GM23338 (cell line): Measurements from ENCODE around the gene TENM4. TPM values are rescaled to one million over a fixed set of nuclear protein-coding genes. Genes with fewer than 3 reads are reported as not detected.

Experiments
- ATAC-seq: fragments of 200-7000 bp; cut with Tn5 transposase; 3 replicates; pipeline ENCODE4 v1.9.1; 2020
- DNase-seq: peaks from one replicate; pipeline ENCODE4 v3.0.0-alpha.2; 2015; ENCODE audit warnings: low spot score
- H2AFZ ChIP-seq: fragments of 200-600 bp; sonication (generic); 2 replicates; pipeline ENCODE4 v1.8.0; 2016; ENCODE audit warnings: antibody characterized with exemption, mild to moderate bottlenecking, moderate library complexity
- H3F3A ChIP-seq: fragments of 200-600 bp; sonication (generic); replicated peaks from 2 replicates; pipeline ENCODE4 v1.8.0; 2017; ENCODE audit warnings: antibody characterized with exemption, mixed run types, low read depth
- H3K27ac ChIP-seq: fragments of 200-600 bp; sonication (generic); 2 replicates; pipeline ENCODE4 v1.6.1; 2016; ENCODE audit warnings: low read depth
- H3K27me3 ChIP-seq: fragments of 200-600 bp; sonication (generic); 2 replicates; pipeline ENCODE4 v1.8.0; 2016; ENCODE audit warnings: mild to moderate bottlenecking, mixed run types, moderate library complexity; ENCODE audit not compliant: insufficient read depth
- H3K36me3 ChIP-seq: fragments of 200-600 bp; sonication (generic); 2 replicates; pipeline ENCODE4 v1.8.0; 2016; ENCODE audit warnings: mild to moderate bottlenecking; ENCODE audit not compliant: insufficient read depth
- H3K4me1 ChIP-seq: fragments of 200-600 bp; sonication (generic); 2 replicates; pipeline ENCODE4 v1.8.0; 2016; ENCODE audit warnings: mild to moderate bottlenecking, moderate library complexity; ENCODE audit not compliant: insufficient read depth
- H3K4me2 ChIP-seq: fragments of 200-600 bp; sonication (generic); 2 replicates; pipeline ENCODE4 v1.7.1; 2017; ENCODE audit warnings: mixed run types
- H3K4me3 ChIP-seq: fragments of 200-600 bp; sonication (generic); 2 replicates; pipeline ENCODE4 v1.6.1; 2016; ENCODE audit warnings: mixed run types
- H3K79me2 ChIP-seq: fragments of 200-600 bp; sonication (generic); replicated peaks from 2 replicates; pipeline ENCODE4 v1.8.0; 2017; ENCODE audit warnings: mild to moderate bottlenecking; ENCODE audit not compliant: insufficient read depth
- H3K9me2 ChIP-seq: fragments of 200-600 bp; sonication (generic); 2 replicates; pipeline ENCODE4 v1.8.0; 2017; ENCODE audit not compliant: insufficient read depth
- H4K20me1 ChIP-seq: fragments of 200-600 bp; sonication (generic); replicated peaks from 2 replicates; pipeline ENCODE4 v1.8.0; 2017; ENCODE audit warnings: mild to moderate bottlenecking; ENCODE audit not compliant: insufficient read depth
- H3K27ac Mint-ChIP-seq: 2 replicates; pipeline ENCODE4 v1.8.0; 2020; ENCODE audit warnings: inconsistent platforms, mild to moderate bottlenecking, moderate library complexity, mixed read lengths
- H3K27me3 Mint-ChIP-seq: 3 replicates; pipeline ENCODE4 v1.8.0; 2022; ENCODE audit warnings: low read depth, mild to moderate bottlenecking, moderate library complexity, mixed read lengths, inconsistent platforms; ENCODE audit not compliant: insufficient read depth, poor library complexity
- H3K36me3 Mint-ChIP-seq: 3 replicates; pipeline ENCODE4 v1.8.0; 2021; ENCODE audit warnings: low read depth, mild to moderate bottlenecking, inconsistent platforms, moderate library complexity, mixed read lengths
- H3K4me1 Mint-ChIP-seq: 3 replicates; pipeline ENCODE4 v1.8.0; 2020; ENCODE audit warnings: mild to moderate bottlenecking, inconsistent platforms, mixed read lengths
- H3K4me3 Mint-ChIP-seq: 3 replicates; pipeline ENCODE4 v1.8.0; 2021; ENCODE audit warnings: moderate library complexity, mild to moderate bottlenecking, inconsistent platforms, mixed read lengths
- H3K9me3 Mint-ChIP-seq: 3 replicates; pipeline ENCODE4 v1.8.0; 2020; ENCODE audit warnings: moderate library complexity, mild to moderate bottlenecking, inconsistent platforms, mixed read lengths
- CREB1 ChIP-seq: fragments of 250-450 bp; sonication (Bioruptor Pico); IDR thresholded peaks from 2 replicates; pipeline ENCODE4 v1.5.0; 2020; ENCODE audit warnings: low read depth, mild to moderate bottlenecking, moderate library complexity
- ETS1 ChIP-seq: IDR thresholded peaks from 2 replicates; pipeline ENCODE4 v1.6.1; 2016; ENCODE audit warnings: antibody characterized with exemption
- EZH2 ChIP-seq: fragments of 200-600 bp; sonication (generic); IDR thresholded peaks from one replicate; pipeline ENCODE4 v1.8.0; 2017; ENCODE audit warnings: antibody characterized with exemption, mild to moderate bottlenecking, low read depth; ENCODE audit not compliant: unreplicated experiment
- EZH2phosphoT487 ChIP-seq: fragments of 200-600 bp; sonication (generic); IDR thresholded peaks from one replicate; pipeline ENCODE4 v1.8.1; 2018; ENCODE audit warnings: antibody characterized with exemption; ENCODE audit not compliant: unreplicated experiment
- JUNB ChIP-seq: IDR thresholded peaks from one replicate; pipeline ENCODE4 v1.6.1; 2016; ENCODE audit warnings: antibody characterized with exemption; ENCODE audit not compliant: unreplicated experiment
- NANOG ChIP-seq: IDR thresholded peaks from 2 replicates; pipeline ENCODE4 v1.6.1; 2016; ENCODE audit warnings: antibody characterized with exemption, borderline replicate concordance
- POLR2AphosphoS5 ChIP-seq: IDR thresholded peaks from 2 replicates; pipeline ENCODE4 v1.6.1; 2016; ENCODE audit warnings: antibody characterized with exemption, low read depth
- STAT1 ChIP-seq: IDR thresholded peaks from one replicate; pipeline ENCODE4 v1.6.1; 2016; ENCODE audit warnings: antibody characterized with exemption; ENCODE audit not compliant: unreplicated experiment
- ZNF114 ChIP-seq: fragments of 250-450 bp; sonication (Bioruptor Pico); IDR thresholded peaks from 2 replicates; pipeline ENCODE4 v1.5.0; 2020; ENCODE audit warnings: mild to moderate bottlenecking, moderate library complexity
- ZNF331 ChIP-seq: fragments of 250-450 bp; sonication (Bioruptor Pico); IDR thresholded peaks from 2 replicates; pipeline ENCODE4 v1.5.0; 2020; ENCODE audit warnings: low read depth, mild to moderate bottlenecking, moderate library complexity
- polyA plus RNA-seq: library from polyadenylated mRNA; unstranded; fragments of >200 nt; fragmentation: Nextera tagmentation; extraction: Ambion mirVana; gene quantifications from 2 replicates; pipeline ENCODE4 v1.2.1, GENCODE V29; 2016
- total RNA-seq: library from RNA; depleted of rRNA; stranded (reverse); fragments of >200 nt; shearing (Covaris generic); gene quantifications from 2 replicates; pipeline ENCODE4 v1.2.3, GENCODE V29; 2014
- TF ChIP-seq, protein P1 (sequence below), 2 experiments: fragments of 200-600 bp in 1 of 2; sonication (generic) in 1 of 2; conservative IDR thresholded peaks; 2 replicates each; pipeline versions ENCODE4 v1.5.1 to v1.6.1; 2016 to 2017; ENCODE audit warnings: antibody characterized with exemption in 2 of 2, low read depth in 2 of 2, mild to moderate bottlenecking in 2 of 2, moderate library complexity in 1 of 2
- TF ChIP-seq, protein P2 (sequence below): IDR thresholded peaks from one replicate; pipeline ENCODE4 v1.6.1; 2018; ENCODE audit warnings: antibody characterized with exemption; ENCODE audit not compliant: unreplicated experiment
- TF ChIP-seq, protein P3 (sequence below): fragments of 250-450 bp; sonication (Bioruptor Pico); IDR thresholded peaks from 2 replicates; pipeline ENCODE4 v1.5.0; 2020; ENCODE audit warnings: mild to moderate bottlenecking, moderate library complexity

The TENM4 gene
- total and polyA plus RNA-seq, 2 experiments from 2014 or later: 7.3 TPM

DNA sequence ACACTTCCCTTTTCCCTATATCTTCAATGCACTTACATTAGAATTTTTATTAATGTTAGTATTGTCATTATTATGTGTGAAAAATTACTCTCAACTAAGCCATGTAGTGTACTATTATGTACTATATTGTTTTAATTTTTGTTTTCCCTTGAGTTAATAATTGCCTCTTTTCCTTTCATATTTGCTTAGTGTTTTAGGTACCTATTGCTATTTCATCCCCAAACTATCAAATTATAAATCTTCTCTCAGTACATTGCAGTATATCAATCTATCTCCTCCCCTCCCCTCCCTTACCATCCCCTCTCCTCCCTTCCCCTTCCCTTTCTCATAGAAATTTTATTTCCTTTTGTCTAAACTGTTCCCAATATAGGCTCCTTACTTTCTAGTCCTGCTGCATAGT is 12.8 kb upstream of the TENM4 start:
- TF ChIP-seq ETS1 (no peak), EZH2 (no peak), ZNF331 (CRISPR knock-in tag) (no peak), JUNB (no peak), ZNF114 (CRISPR knock-in tag) (no peak), EZH2phosphoT487 (no peak), POLR2AphosphoS5 (no peak), CREB1 (CRISPR knock-in tag) (no peak), NANOG (no peak), STAT1 (no peak)
- TF ChIP-seq, protein P1, sequence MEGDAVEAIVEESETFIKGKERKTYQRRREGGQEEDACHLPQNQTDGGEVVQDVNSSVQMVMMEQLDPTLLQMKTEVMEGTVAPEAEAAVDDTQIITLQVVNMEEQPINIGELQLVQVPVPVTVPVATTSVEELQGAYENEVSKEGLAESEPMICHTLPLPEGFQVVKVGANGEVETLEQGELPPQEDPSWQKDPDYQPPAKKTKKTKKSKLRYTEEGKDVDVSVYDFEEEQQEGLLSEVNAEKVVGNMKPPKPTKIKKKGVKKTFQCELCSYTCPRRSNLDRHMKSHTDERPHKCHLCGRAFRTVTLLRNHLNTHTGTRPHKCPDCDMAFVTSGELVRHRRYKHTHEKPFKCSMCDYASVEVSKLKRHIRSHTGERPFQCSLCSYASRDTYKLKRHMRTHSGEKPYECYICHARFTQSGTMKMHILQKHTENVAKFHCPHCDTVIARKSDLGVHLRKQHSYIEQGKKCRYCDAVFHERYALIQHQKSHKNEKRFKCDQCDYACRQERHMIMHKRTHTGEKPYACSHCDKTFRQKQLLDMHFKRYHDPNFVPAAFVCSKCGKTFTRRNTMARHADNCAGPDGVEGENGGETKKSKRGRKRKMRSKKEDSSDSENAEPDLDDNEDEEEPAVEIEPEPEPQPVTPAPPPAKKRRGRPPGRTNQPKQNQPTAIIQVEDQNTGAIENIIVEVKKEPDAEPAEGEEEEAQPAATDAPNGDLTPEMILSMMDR (conservative IDR thresholded peaks at IDR 0.05; ENCODE audit: low read depth in 2 of 2): no peak
- TF ChIP-seq, protein P2, sequence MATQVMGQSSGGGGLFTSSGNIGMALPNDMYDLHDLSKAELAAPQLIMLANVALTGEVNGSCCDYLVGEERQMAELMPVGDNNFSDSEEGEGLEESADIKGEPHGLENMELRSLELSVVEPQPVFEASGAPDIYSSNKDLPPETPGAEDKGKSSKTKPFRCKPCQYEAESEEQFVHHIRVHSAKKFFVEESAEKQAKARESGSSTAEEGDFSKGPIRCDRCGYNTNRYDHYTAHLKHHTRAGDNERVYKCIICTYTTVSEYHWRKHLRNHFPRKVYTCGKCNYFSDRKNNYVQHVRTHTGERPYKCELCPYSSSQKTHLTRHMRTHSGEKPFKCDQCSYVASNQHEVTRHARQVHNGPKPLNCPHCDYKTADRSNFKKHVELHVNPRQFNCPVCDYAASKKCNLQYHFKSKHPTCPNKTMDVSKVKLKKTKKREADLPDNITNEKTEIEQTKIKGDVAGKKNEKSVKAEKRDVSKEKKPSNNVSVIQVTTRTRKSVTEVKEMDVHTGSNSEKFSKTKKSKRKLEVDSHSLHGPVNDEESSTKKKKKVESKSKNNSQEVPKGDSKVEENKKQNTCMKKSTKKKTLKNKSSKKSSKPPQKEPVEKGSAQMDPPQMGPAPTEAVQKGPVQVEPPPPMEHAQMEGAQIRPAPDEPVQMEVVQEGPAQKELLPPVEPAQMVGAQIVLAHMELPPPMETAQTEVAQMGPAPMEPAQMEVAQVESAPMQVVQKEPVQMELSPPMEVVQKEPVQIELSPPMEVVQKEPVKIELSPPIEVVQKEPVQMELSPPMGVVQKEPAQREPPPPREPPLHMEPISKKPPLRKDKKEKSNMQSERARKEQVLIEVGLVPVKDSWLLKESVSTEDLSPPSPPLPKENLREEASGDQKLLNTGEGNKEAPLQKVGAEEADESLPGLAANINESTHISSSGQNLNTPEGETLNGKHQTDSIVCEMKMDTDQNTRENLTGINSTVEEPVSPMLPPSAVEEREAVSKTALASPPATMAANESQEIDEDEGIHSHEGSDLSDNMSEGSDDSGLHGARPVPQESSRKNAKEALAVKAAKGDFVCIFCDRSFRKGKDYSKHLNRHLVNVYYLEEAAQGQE: no peak
- TF ChIP-seq, protein P3, sequence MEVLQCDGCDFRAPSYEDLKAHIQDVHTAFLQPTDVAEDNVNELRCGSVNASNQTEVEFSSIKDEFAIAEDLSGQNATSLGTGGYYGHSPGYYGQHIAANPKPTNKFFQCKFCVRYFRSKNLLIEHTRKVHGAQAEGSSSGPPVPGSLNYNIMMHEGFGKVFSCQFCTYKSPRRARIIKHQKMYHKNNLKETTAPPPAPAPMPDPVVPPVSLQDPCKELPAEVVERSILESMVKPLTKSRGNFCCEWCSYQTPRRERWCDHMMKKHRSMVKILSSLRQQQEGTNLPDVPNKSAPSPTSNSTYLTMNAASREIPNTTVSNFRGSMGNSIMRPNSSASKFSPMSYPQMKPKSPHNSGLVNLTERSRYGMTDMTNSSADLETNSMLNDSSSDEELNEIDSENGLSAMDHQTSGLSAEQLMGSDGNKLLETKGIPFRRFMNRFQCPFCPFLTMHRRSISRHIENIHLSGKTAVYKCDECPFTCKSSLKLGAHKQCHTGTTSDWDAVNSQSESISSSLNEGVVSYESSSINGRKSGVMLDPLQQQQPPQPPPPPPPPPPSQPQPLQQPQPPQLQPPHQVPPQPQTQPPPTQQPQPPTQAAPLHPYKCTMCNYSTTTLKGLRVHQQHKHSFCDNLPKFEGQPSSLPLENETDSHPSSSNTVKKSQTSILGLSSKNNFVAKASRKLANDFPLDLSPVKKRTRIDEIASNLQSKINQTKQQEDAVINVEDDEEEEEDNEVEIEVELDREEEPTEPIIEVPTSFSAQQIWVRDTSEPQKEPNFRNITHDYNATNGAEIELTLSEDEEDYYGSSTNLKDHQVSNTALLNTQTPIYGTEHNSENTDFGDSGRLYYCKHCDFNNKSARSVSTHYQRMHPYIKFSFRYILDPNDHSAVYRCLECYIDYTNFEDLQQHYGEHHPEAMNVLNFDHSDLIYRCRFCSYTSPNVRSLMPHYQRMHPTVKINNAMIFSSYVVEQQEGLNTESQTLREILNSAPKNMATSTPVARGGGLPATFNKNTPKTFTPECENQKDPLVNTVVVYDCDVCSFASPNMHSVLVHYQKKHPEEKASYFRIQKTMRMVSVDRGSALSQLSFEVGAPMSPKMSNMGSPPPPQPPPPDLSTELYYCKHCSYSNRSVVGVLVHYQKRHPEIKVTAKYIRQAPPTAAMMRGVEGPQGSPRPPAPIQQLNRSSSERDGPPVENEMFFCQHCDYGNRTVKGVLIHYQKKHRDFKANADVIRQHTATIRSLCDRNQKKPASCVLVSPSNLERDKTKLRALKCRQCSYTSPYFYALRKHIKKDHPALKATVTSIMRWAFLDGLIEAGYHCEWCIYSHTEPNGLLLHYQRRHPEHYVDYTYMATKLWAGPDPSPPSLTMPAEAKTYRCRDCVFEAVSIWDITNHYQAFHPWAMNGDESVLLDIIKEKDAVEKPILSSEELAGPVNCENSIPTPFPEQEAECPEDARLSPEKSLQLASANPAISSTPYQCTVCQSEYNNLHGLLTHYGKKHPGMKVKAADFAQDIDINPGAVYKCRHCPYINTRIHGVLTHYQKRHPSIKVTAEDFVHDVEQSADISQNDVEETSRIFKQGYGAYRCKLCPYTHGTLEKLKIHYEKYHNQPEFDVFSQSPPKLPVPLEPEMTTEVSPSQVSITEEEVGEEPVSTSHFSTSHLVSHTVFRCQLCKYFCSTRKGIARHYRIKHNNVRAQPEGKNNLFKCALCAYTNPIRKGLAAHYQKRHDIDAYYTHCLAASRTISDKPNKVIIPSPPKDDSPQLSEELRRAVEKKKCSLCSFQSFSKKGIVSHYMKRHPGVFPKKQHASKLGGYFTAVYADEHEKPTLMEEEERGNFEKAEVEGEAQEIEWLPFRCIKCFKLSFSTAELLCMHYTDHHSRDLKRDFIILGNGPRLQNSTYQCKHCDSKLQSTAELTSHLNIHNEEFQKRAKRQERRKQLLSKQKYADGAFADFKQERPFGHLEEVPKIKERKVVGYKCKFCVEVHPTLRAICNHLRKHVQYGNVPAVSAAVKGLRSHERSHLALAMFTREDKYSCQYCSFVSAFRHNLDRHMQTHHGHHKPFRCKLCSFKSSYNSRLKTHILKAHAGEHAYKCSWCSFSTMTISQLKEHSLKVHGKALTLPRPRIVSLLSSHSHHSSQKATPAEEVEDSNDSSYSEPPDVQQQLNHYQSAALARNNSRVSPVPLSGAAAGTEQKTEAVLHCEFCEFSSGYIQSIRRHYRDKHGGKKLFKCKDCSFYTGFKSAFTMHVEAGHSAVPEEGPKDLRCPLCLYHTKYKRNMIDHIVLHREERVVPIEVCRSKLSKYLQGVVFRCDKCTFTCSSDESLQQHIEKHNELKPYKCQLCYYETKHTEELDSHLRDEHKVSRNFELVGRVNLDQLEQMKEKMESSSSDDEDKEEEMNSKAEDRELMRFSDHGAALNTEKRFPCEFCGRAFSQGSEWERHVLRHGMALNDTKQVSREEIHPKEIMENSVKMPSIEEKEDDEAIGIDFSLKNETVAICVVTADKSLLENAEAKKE: no peak
- Mint-ChIP-seq H3K4me3 (no peak overlapping the region), H3K9me3 (no peaks in the 10 kb centered on the region), H3K27ac (no peak overlapping the region), H3K36me3 (no peaks in the 10 kb centered on the region), H3K27me3 (no peaks in the 10 kb centered on the region), H3K4me1 (peaks cover 13% of the 10 kb centered on the region)
- H3K79me2 ChIP-seq: no peaks in the 10 kb centered on the region
- no peak overlapping the region for H3K4me2 ChIP-seq
- DNase-seq (no peak), ATAC-seq (no peak)
- no peaks in the 10 kb centered on the region for H4K20me1 ChIP-seq
- H3K4me3 ChIP-seq: no peak overlapping the region
- H3F3A ChIP-seq: no peaks in the 10 kb centered on the region
- H2AFZ ChIP-seq: no peak overlapping the region
- H3K27ac ChIP-seq: no peak overlapping the region
- no peaks in the 10 kb centered on the region for H3K36me3 ChIP-seq
- no peaks in the 10 kb centered on the region for H3K9me2 ChIP-seq
- H3K4me1 ChIP-seq: no peaks in the 10 kb centered on the region
- H3K27me3 ChIP-seq: no peaks in the 10 kb centered on the region
